Natural killer cell treated with Interleukin-12 subunit alpha and Interleukin-12 subunit beta and Interleukin-15 and Interleukin-18, amount 100 ng/mL, for 72 hours (primary cell): ENCODE measurements around the gene CCK. TPM values are rescaled to one million over a fixed set of nuclear protein-coding genes. Genes with fewer than 3 reads are reported as not detected.

Experiments
- ATAC-seq, 2 donors: fragments of 150-1000 bp; cut with Tn5 transposase in 1 of 2; sonication (Bioruptor Pico), chemical (Tn5 transposase) in 1 of 2; 2 replicates each; pipeline ENCODE4 v1.10.0; 2021
- DNase-seq: peaks from one replicate; pipeline ENCODE4 v3.0.0; 2022; ENCODE audit warnings: low spot score
- H3K27ac Mint-ChIP-seq, 2 donors: 1 replicate in 1 of 2; 2 replicates in 1 of 2; pipeline ENCODE4 v1.8.0; 2022; ENCODE audit warnings: mixed read lengths in 2 of 2, mild to moderate bottlenecking in 1 of 2, moderate library complexity in 1 of 2
- H3K27me3 Mint-ChIP-seq, 2 donors: 1 replicate in 1 of 2; 2 replicates in 1 of 2; pipeline ENCODE4 v1.8.0; 2022; ENCODE audit warnings: mixed read lengths in 2 of 2
- H3K36me3 Mint-ChIP-seq: one replicate; pipeline ENCODE4 v1.8.0; 2022; ENCODE audit warnings: mixed read lengths
- H3K4me1 Mint-ChIP-seq, 2 donors: 1 replicate in 1 of 2; 2 replicates in 1 of 2; pipeline ENCODE4 v1.8.0; 2022; ENCODE audit warnings: low read depth in 2 of 2, mixed read lengths in 2 of 2, mild to moderate bottlenecking in 1 of 2
- H3K4me3 Mint-ChIP-seq: one replicate; pipeline ENCODE4 v1.8.0; 2022; ENCODE audit warnings: mixed read lengths
- H3K9me3 Mint-ChIP-seq: 2 replicates; pipeline ENCODE4 v1.8.0; 2022; ENCODE audit warnings: mixed read lengths
- total RNA-seq, 2 donors: library from RNA; stranded (reverse); gene quantifications; one replicate each; pipeline ENCODE4 v1.2.3, GENCODE V29; 2022

The CCK gene
- total RNA-seq, 2 donors from 2014 or later, result not detected

- Mint-ChIP-seq H3K9me3 (peaks cover 9% of the 10 kb centered on the region), H3K4me1 (no peaks in the 10 kb centered on the region), H3K36me3 (peaks cover 8% of the 10 kb centered on the region), H3K27ac (no peak overlapping the region), H3K4me3 (no peak overlapping the region), H3K27me3 (peaks cover 14 to 16% of the 10 kb centered on the region in 2 donors)
- DNase-seq (no peak), ATAC-seq (no peak)
Observed at GRCh38 chr3:42277676-42278075, 11.7 kb upstream of the CCK start.

- DNase-seq, result no peak
- H3K4me1 Mint-ChIP-seq, result no peaks in the 10 kb centered on the region
- ATAC-seq, result no peak
- peaks cover 9% of the 10 kb centered on the region for H3K9me3 Mint-ChIP-seq
- no peak overlapping the region for H3K27ac Mint-ChIP-seq
- H3K27me3 Mint-ChIP-seq, result peaks cover 19 to 22% of the 10 kb centered on the region in 2 donors
- H3K36me3 Mint-ChIP-seq, result peaks cover 8% of the 10 kb centered on the region
- no peak overlapping the region for H3K4me3 Mint-ChIP-seq
Observed at GRCh38 chr3:42276141-42277132, 10.5 kb upstream of the CCK start.

GRCh38 chr3:42275217-42275616, 9.2 kb upstream of the CCK start:
- Mint-ChIP-seq H3K9me3 (peaks cover 9% of the 10 kb centered on the region), H3K27ac (no peak overlapping the region), H3K4me3 (no peak overlapping the region), H3K36me3 (peaks cover 8% of the 10 kb centered on the region), H3K4me1 (no peaks in the 10 kb centered on the region), H3K27me3 (peaks cover 19 to 31% of the 10 kb centered on the region in 2 donors)
- DNase-seq (no peak), ATAC-seq (no peak)

DNA sequence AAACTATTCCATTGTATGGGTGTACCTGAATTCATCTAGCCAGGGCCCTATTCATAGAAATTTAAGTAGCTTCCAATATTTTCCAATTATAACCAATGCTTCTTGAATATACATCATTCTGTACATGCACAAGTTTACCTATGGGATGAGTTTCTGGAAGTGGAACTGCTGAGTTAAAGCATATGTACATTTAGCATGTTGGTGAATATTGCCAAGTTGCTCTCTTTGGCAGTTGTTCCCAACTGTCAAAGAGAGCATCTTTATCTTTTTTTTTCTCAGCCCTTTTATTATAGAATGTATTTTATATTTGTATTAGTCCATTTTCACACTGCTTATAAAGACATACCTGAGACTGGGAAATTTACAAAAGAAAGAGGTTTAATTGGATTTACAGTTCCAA, 8.3 kb upstream of the CCK start:
- Mint-ChIP-seq H3K9me3 (peaks cover 4% of the 10 kb centered on the region), H3K27ac (no peak overlapping the region), H3K4me1 (no peaks in the 10 kb centered on the region), H3K36me3 (peaks cover 2% of the 10 kb centered on the region), H3K4me3 (no peak overlapping the region), H3K27me3 (peaks cover 22 to 34% of the 10 kb centered on the region in 2 donors)
- DNase-seq, result no peak
- no peak for ATAC-seq

DNA sequence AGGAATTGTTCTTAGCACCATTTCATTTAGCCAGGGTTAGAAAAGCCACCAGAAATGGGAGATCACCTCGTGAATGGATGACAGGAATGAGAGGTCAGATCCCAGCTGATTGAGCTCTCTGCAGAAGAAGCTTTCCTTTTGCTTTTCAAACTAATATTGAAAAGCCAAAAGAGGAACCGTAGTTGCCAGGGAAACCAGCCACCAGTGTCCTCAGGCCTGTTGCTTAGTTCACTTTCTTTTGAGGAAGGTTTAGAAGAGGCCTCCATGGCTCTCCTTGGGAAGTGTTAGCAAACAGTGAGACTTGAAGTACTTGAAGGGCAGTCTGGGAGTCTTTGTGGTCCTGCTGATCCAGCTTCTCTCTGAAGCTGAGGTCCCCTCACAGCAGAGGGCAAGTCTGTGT, 7.4 kb upstream of the CCK start:
- Mint-ChIP-seq H3K9me3 (no peaks in the 10 kb centered on the region), H3K27ac (no peak overlapping the region), H3K4me1 (no peaks in the 10 kb centered on the region), H3K27me3 (peaks cover 24 to 37% of the 10 kb centered on the region in 2 donors), H3K4me3 (no peak overlapping the region), H3K36me3 (no peaks in the 10 kb centered on the region)
- no peak for DNase-seq
- no peak for ATAC-seq

DNA sequence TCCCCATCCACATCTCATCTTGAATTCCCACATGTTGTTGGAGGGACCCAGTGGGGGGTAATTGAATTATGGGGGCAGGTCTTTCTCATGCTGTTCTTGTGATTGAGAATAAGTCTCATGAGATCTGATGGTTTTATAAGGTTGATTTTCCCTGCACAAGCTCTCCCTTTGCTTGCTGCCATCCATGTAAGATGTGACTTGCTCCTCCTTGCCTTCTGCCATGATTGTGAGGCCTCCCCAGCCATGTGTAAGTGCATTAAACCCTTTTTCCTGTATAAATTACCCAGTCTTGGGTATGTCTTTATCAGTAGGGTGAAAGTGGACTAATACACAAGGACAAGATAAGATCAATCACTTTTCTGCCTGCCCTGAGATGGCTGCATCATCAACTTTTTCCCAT, 5.8 kb upstream of the CCK start:
- no peaks in the 10 kb centered on the region for H3K4me1 Mint-ChIP-seq
- no peaks in the 10 kb centered on the region for H3K36me3 Mint-ChIP-seq
- ATAC-seq, result no peak
- peaks cover 32 to 50% of the 10 kb centered on the region in 2 donors for H3K27me3 Mint-ChIP-seq
- H3K9me3 Mint-ChIP-seq, result no peaks in the 10 kb centered on the region
- H3K4me3 Mint-ChIP-seq, result no peak overlapping the region
- no peak overlapping the region for H3K27ac Mint-ChIP-seq
- DNase-seq, result no peak

DNA sequence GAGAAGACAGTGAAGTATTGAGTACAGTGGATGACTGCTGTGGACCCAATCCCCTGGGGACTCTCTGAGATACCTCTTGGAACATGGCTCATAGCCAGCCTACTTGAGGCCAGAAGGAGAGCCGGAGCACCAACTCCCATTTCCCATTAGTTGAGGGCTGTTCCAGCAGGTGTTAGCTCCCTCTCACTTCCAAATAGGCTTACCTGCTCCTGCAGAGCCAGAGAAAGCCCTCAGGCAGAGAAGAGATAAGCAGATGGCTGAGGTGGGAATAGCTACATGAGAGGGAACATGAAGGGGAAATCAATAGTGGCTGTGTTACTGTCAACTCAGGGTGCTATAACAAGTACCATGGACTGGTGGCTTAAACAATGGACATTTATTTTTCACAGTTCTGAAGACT, 4.6 kb upstream of the CCK start:
- ATAC-seq (no peak), DNase-seq (no peak)
- H3K4me3 Mint-ChIP-seq, result no peak overlapping the region
- no peaks in the 10 kb centered on the region for H3K4me1 Mint-ChIP-seq
- no peaks in the 10 kb centered on the region for H3K36me3 Mint-ChIP-seq
- H3K27ac Mint-ChIP-seq, result no peak overlapping the region
- peaks cover 36 to 58% of the 10 kb centered on the region in 2 donors for H3K27me3 Mint-ChIP-seq
- H3K9me3 Mint-ChIP-seq, result no peaks in the 10 kb centered on the region

GRCh38 chr3:42269647-42270046, 3.7 kb upstream of the CCK start:
- no peaks in the 10 kb centered on the region for H3K9me3 Mint-ChIP-seq
- no peak for DNase-seq
- peaks cover 32 to 54% of the 10 kb centered on the region in 2 donors for H3K27me3 Mint-ChIP-seq
- no peak for ATAC-seq
- H3K4me1 Mint-ChIP-seq, result no peaks in the 10 kb centered on the region
- H3K27ac Mint-ChIP-seq, result no peak overlapping the region
- H3K36me3 Mint-ChIP-seq, result no peaks in the 10 kb centered on the region
- H3K4me3 Mint-ChIP-seq, result no peak overlapping the region

- Mint-ChIP-seq H3K36me3 (no peaks in the 10 kb centered on the region), H3K9me3 (no peaks in the 10 kb centered on the region), H3K4me3 (no peak overlapping the region), H3K27me3 (peaks cover 42 to 68% of the 10 kb centered on the region in 2 donors), H3K27ac (no peak overlapping the region), H3K4me1 (no peaks in the 10 kb centered on the region)
- ATAC-seq, result no peak
- no peak for DNase-seq
Observed at GRCh38 chr3:42267878-42268277, 1.9 kb upstream of the CCK start.

DNA sequence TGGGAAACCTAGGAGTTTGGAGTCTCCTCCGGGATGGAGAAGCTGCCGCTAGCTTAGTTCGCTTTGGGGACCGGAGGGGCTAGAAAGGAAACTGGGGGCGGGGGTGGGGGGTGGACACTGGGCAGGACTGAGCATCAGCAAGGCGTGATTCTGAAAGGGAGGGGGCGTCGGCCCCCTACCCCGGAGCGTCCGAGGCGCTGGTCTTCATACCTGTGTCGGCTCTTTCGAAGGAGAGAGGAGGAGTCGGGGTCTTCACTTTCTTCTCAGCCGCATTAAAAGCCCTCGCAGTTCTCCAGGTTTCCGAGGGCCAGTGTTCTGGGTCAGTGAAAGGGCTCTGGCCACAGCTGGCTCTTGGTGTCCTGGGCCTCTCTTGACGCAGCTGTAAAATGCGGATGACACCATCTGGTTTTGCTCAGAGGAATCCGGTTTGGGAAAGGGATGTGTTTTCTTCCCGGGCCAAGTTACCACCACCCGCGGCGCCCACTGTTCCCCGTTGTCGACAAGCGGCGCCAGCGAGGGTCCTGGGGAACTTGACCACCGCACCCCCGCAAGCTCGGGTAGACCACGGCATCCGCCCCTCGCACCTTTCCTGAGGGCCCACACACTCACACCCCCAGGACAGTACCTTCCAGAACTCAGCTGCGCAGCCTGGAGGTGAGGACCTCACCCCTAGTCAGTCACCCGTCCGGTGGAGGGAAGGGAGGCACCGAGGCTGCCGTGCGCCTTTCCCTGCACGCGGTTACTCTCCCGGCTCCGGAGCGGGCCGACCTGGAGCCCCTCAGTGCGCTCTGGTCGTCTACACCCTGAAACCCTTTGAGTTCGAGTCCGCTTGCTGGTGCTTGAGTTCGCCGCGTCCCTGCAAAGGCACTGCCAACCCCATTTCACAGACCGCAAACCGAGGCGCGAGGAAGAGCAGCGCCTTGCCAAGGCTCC, 660 bp downstream of the CCK start:
- ATAC-seq, result no peak
- Mint-ChIP-seq H3K4me3 (no peak overlapping the region), H3K9me3 (no peaks in the 10 kb centered on the region), H3K36me3 (no peaks in the 10 kb centered on the region), H3K4me1 (no peaks in the 10 kb centered on the region), H3K27me3 (peaks cover 44 to 58% of the 10 kb centered on the region in 2 donors), H3K27ac (no peak overlapping the region)
- no peak for DNase-seq

- DNase-seq, result no peak
Observed at GRCh38 chr3:42264399-42265058, 1.5 kb downstream of the CCK start.

GRCh38 chr3:42263354-42264346, 2.3 kb downstream of the CCK start:
- no peak for DNase-seq
- no peak overlapping the region for H3K4me3 Mint-ChIP-seq
- no peaks in the 10 kb centered on the region for H3K9me3 Mint-ChIP-seq

More at GRCh38 chr3:42264399-42265058, 1.5 kb downstream of the CCK start:
- no peak for ATAC-seq
- Mint-ChIP-seq H3K4me1 (no peaks in the 10 kb centered on the region), H3K27ac (no peak overlapping the region), H3K36me3 (no peaks in the 10 kb centered on the region), H3K4me3 (no peak overlapping the region), H3K9me3 (no peaks in the 10 kb centered on the region), H3K27me3 (peaks cover 46 to 51% of the 10 kb centered on the region in 2 donors)

More at GRCh38 chr3:42263354-42264346, 2.3 kb downstream of the CCK start:
- Mint-ChIP-seq H3K36me3 (no peaks in the 10 kb centered on the region), H3K27ac (no peak overlapping the region), H3K4me1 (no peaks in the 10 kb centered on the region), H3K27me3 (peaks cover 41 to 42% of the 10 kb centered on the region in 2 donors)
- no peak for ATAC-seq
